GM21447 (cell line): Measurements from ENCODE around the gene SEMA3A.

ENCODE experiments used
- ATAC-seq: cut with Tn5 transposase; IDR thresholded peaks from one replicate; pipeline ENCODE4 v1.9.1; 2021; ENCODE audit not compliant: unreplicated experiment

Gene SEMA3A

DNA sequence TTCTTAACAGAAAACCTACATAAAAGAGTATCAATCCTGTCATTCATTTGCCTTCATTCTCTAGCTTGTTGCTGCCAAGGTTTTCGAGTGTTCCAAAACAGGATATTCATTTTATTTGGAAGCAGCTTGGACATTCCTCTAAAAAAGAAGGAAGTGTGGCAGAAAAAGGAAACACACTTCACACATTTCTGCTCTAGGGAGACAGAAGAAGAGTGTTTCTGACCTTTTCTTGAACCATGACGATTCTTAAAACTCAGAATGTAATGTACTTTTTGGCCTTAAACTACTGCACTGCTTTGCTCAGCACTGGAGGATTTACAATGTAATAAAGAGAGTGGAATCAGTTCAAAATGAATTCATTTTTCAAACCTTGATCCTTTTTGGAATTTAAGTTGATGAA is 81.3 kb downstream of the SEMA3A start:
- ATAC-seq, result no peak

DNA sequence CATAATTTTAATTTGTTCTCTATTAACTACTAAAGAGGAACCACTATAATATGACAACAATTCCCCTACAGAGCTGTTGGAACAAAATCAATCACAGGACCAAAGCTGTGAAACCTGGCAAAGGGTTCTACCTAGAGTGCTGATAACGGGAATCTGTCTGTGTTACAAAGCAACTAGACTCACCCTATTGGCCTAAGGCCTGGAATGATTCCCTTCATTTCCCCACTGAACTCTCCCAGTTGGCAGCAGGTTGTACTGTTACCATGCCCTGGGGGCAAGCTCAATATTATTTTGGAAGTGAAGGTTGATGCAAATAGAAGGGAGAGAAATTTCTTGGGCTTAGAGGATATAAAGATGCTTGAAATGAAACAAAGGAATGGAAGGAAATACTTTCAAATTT is 81.8 kb downstream of the SEMA3A start:
- no peak for ATAC-seq

DNA sequence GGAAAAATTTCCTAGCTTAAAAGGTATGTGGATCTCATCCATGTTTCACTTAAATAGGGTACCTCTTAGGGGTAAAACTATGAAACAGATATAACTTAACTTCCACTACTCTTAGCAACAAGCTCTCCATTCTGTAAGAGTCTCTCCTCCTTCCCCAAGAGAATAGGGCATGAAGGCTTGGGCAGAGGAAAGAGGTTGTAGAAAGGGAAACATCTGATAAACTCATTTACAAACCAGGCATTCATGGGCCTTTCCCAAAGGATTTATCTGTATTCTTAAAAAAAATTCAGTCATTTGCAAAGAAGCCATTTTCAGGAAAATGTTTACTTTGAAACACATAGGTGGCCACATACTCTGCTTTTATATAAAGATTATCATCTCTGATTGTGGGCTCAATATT is 82.7 kb downstream of the SEMA3A start:
- no peak for ATAC-seq

DNA sequence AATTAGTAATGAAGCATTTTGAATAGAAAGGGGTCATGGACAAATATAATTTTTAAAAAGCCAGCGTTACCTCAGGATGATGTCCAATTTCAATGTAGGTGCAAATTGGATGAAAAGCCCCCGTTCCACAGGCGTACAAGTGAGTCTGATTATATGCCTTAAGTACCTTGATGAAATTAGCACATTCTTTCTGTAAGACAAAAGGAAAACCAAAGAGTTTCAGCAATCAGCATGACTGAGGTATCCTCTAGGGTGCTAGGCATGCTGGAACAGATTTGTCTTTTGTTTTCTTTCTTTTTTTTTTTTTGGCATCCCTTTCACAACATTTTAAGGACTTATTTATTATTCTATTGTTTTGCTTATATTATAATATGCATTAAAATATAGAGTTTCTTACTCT is 84.2 kb downstream of the SEMA3A start:
- no peak for ATAC-seq

DNA sequence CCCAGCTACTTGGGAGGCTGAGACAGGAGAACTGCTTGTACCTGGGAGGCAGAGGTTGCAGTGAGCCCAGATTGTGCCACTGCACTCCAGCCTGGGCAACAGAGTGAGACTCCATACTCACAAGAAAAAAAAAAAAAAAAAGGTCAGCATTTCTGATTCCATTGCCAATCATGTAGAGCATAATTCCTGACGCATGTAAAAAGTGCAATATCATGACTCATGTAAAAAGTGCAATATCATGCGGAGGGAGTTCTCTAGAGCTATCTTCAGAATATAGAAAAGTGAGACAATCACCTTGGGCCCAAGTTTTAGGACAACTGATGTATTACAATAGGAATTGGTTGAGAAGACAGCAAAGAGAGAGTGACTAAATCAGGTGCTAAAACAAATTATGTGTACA is 85.8 kb downstream of the SEMA3A start:
- no peak for ATAC-seq

DNA sequence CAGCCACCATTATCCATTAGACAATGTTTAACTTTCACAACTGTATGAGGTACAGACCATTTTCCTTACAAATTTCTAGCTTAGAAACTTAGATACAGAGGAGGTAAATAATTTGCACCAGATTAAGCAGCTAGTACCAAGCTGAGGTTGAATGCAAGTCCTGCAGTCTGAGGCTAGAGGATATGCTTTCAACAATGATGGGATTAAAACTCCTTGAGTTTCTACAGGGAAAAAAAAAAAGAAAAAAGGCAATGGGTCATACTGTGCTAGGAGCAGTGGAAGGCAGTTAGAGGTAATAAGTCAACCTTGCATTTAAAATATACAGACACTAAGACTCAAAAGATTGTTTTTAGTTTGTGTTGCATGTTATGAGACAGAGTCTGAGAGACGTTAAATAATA is 86.5 kb downstream of the SEMA3A start:
- ATAC-seq, result no peak

DNA sequence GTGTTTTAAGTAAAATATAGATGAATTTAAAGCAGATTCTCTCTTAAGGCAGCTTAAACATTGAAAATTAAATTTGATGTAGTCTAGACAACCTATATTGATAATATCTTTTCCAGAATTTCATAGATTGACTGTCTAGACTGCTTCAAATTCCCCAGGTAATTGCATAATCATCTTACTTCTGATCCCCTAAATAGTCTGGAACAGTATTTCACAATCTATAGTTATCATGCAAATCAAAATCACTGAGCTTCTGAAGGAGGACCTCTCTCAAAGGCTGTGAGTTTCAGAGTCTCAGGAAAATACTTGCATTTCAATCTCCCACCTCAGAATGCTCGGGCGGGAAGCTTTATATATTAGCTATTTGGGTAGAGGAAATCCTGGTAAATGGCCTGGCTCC is 87.3 kb downstream of the SEMA3A start:
- no peak for ATAC-seq

DNA sequence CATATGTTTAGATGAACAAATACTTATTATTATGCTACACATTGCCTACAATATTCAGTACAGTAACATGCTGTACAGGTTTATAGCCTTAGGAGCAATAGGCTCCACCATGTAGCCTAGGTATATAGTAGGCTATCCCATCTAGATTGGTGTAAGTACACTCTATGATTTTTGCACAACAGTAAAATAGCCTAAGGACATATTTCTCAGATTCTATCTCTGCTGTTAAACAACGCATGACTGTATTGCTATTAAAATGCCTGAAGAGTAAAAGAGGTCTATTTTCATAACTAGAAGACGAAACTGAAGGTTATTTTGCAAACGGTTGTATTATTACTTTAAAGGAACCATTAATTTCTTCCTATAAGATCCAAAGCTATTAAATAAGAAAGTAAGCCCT is 88.3 kb downstream of the SEMA3A start:
- no peak for ATAC-seq

DNA sequence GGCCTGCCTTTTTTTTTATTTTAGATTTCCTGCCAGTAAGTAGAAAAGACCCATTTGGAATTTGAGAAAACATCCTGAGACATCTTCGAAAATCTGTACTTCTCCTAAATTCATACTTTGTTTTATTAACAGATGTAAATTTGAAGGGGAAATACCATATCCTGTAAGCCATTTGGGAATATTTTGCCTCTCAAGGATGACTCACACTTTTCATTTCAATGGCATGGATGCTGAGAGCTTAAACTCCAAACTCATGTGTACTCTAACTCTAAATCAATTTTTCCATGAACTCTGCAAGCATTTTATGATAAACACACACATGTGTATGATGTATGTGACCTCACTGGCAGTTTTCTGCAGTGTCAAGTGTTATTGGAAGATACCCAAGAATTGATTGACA is 89.0 kb downstream of the SEMA3A start:
- ATAC-seq, result no peak

DNA sequence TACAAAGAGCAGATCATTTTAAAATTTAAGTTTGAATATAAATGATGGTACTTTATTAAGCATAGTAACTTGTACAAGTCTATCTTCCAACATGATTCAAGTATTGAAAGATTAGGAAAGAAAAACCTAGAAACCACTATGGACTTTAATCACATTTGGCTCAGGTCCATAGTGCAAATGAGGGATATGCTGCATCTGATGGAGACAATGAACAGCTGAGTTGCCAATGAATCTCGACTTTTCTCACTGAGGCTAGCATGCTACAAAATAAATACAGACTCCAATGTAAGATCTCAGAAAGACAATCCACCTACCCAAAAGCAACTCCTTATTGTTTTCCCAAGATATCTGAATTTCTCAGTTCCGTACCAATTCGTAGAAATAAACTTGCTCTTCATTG is 89.8 kb downstream of the SEMA3A start:
- no peak for ATAC-seq

DNA sequence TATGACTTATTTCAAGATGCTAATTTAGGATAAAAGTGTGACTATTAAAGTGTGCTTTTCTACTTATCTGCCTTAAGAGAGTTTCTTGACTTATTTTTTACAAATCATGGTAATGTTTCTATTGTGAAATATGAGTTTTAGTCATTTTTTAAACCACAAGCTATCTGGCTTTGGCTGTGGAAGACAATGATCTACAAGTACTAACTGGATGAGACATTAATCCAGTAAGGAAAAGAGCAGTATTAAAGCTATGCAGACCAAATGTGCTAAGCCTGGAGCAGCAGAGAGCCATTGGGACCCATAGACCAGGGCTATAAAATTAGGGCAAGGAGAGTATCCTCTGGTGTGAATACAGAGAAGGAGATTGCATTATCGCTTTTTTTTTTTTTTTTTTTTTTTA is 92.4 kb downstream of the SEMA3A start:
- ATAC-seq, result no peak

DNA sequence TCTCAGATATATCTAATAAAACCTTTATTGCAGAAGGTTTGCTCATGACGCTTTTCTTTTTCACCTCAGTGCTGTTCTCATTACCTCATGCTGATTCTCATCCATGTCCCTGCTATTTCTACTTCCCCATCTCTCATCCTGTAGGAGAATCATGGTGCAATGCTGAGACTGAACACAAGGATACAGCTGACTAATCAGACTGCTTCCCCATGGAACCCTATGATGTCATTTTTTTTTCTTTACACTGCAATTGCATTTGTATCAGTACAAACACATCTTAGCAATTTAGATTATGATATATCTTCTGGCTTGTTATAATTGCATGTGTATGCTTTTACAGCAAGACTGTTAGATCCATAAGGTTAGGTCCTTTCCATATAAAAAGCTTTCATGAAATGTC is 93.7 kb downstream of the SEMA3A start:
- ATAC-seq, result no peak

DNA sequence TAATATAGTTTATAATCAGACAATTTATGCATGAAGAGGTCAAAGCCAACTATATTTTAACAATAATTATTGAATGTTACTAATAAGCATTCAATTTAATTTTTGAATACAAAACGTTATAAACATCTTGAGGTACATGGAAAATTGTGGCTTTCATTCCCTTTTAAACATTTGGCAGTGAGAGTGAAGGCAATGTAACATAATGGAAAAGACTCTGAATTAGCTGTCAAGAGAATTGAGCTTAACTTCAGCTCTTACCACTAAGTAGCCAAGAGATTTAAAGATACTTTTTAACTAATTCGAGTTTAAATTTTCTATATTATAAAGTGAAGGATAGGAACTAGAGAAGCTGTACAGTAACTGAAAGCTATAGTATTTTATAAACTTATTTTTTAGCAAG is 98.6 kb downstream of the SEMA3A start:
- no peak for ATAC-seq

DNA sequence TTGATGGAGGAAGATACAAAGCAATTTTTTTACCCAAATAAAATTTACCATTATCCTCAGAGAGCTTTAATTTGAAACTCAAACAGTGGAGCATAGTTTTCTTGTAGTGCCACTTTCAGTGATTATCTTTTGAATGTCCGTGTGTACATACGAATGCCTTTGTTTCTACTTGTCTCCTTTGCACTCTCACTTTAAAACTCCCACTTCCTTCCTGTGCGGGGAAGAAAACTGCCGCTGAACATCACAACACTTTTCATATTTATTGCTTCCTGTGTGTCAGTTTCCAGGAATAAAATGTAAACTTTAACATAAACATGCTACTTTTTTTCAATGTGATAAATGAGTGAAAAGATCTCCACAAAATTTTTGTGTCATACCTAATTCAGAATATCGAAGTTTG is 102.4 kb downstream of the SEMA3A start:
- ATAC-seq, result no peak

DNA sequence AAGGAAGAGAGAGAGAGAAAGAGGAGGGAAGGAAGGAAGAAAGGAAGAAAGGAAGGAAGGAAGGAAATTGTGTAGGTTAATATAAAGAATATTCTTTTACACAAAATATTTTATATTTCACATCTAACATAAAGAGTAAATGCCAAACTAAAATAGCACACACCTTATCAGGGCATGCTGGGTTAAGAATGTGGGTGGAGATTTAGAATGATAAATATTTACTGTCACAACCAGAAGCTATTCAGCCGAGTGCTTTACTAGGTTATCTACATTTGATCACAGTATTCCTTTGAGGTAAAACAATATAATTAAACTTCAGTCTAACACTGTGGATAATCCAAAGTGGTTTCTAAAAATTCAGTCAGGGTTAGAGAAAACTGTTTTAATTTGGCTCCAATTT is 103.3 kb downstream of the SEMA3A start:
- no peak for ATAC-seq

DNA sequence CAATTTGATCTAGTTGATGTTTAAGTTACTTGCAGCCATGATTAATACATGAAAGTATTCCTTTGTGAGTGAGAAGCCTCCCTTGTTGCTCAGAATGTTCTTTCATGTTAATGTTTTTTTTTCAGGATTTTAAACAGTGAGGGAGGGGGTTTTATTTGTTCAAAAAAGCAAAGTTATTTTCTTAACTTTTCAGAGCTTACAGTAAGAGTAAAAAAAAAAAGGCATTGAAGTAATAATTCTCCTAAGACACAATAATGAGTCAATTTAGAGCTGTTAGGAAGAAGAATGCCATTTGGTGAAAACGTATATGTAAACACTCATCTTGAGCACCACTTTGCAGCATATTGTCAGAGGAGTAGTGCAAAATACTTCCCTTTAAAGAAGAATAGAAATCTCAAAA is 105.8 kb downstream of the SEMA3A start:
- no peak for ATAC-seq

DNA sequence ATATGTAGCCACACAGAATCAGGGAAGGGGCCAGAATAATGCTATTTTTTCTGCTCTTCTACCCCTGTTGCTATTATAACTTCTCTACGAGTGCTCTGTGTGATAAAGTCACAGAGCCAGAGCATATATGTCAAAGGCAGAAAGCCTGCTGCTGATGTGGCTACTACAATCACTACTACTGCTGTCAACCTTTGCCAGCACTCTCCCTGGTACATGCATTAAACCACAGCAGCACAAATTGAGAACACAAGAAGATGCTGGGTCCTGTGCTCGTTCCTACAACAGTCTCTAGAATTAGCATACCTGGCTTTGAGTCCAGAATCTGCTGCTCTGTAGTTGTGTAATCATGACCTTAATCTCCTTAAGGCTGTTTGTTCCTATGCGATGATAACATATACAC is 108.6 kb downstream of the SEMA3A start:
- ATAC-seq, result no peak

DNA sequence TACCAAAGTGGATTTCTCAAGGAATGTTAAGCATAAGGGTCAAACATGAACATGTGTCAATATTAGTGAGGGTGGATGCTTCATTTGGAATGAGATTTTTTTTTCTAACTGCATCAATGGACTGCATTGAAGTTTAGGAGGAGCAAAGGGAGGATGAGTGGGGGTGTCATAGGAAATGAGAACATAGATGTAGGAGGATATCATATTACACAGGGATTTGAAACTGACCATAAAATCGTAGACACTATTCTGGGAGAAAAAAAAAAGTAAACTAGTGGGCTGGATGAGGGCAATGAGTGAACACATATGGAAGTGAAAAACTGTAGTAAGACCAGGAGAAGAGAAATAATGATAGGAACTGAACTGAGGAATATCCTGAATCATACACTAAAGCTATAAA is 109.4 kb downstream of the SEMA3A start:
- no peak for ATAC-seq

DNA sequence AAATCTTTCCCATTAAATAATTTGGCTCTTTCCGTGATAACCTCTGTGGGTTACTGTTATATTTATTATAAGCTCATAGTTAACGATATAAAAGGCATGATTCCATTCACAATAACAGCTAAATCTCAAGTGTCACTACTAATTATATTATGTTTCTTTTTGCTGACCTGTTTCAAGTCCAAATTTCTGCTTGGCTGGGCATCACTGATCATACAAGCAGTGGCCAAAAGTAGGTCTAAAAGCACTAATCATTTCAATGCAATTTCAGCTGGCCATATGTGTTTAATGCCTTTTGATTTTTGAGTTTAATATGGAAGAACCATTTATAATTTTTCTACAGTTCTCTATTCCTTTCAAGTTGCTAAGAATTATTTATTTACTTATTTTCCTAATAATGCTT is 110.7 kb downstream of the SEMA3A start:
- ATAC-seq, result no peak

DNA sequence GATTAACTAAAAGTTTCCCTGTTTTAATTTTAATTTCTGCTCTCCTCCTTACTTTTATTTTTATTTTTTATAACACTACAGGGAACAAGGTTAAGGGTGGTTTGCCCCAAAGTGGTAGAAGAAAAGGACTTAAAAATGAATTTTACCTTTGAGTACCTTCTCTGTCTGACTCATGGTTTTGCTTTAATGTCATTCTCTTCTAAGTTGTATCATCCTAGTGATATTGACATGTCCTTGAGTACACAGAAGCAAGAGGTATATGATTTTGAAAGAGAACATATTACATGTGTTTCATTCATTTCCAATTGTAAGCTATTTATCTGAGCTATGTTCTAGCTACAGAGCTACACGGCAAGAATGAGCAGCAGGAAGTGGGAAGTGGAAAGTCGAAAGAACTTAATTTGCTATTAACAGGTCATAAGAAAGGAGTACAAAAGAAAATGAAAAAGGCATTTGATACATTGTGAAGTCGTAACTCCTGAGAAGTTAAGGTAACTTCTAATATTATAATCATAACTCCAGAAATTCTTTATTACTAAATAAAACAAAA is 112.5 kb downstream of the SEMA3A start:
- no peak for ATAC-seq

DNA sequence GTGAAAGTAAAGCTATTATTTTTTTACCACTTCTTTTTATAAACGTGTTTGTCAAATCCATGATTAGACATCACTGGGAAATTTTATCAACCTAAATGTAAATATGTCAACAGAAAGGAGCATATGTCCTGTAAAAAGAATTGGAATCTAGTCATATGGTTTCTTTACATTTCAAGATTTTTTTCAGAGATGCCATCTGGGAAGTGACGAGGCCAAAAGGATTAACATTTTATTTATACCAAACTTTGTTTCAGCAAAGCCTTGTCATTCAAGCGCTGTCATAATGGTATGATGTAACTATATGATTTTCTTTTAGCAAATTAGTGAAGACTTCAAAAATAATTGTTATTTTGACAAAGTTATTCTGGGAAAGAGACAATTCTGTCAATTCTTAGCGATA is 117.3 kb downstream of the SEMA3A start:
- no peak for ATAC-seq

DNA sequence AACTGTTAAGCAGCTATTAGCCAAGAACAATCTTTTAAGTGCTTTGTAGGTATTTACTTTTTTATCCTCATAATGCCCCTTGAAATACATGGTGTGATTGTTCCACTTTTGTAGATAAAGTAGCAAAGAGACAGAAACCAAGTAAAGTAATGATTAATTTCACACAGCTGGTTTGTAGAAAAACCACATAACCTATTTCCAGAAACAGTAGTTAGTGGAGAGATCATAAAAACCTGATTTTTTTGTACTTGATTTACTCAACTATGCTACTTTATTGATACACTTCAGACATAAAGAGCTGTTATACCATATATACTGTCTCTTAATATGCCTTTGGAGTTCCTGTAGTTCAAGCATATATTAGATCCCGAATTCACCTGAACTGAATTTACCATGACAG is 118.4 kb downstream of the SEMA3A start:
- no peak for ATAC-seq

DNA sequence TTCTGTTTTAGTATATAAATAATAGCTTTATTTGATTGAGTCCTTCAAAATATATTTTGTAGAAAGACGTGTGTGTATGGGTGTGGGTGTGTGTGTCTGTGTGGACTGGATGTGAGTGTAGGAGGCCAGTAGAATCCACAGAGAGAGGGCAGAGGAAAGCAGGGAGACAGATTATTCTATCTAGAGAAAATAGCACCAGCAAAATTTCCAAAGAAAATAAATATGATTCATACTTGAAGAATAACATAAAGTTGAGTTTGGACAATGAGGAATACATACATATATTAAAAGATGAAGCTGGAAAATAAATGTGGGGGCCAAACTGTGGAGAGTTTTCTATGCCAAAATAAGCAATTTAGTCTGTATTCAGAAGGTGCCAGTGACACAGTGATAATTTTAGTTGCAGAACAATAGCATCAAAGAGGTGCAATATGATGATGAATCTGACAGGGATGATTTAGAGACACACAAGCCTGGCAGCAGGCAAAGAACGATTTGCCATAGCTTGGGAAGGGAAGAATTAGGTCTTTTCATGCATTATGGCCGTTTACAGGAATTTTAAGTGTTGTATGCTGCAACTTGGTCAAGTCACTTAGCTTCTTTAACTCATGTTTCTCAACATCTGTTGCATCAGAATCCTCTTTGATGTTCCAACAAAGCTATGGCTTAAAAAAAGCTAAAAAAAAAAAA is 121.3 kb downstream of the SEMA3A start:
- no peak for ATAC-seq
